ENCODE measurements around the gene EMP3.

The EMP3 gene

GRCh38 chr19:48373567-48373966, 48.2 kb downstream of the EMP3 start:
- Histone ChIP-seq H3K4me3 (replicated peaks; ENCODE audit: low read depth, low read length) (no peak overlapping the region), H3K27me3 (replicated peaks; ENCODE audit: control insufficient read depth, insufficient read depth, low read length) (no peaks in the 10 kb centered on the region; the same call in 1 of the 2 replicates), H3K36me3 (ENCODE audit: control insufficient read depth, insufficient read depth, low read length) (no peaks in the 10 kb centered on the region)
- DNase-seq (ENCODE audit: extremely low read depth, insufficient read length), result no peak
- TF ChIP-seq, protein P1, sequence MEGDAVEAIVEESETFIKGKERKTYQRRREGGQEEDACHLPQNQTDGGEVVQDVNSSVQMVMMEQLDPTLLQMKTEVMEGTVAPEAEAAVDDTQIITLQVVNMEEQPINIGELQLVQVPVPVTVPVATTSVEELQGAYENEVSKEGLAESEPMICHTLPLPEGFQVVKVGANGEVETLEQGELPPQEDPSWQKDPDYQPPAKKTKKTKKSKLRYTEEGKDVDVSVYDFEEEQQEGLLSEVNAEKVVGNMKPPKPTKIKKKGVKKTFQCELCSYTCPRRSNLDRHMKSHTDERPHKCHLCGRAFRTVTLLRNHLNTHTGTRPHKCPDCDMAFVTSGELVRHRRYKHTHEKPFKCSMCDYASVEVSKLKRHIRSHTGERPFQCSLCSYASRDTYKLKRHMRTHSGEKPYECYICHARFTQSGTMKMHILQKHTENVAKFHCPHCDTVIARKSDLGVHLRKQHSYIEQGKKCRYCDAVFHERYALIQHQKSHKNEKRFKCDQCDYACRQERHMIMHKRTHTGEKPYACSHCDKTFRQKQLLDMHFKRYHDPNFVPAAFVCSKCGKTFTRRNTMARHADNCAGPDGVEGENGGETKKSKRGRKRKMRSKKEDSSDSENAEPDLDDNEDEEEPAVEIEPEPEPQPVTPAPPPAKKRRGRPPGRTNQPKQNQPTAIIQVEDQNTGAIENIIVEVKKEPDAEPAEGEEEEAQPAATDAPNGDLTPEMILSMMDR (IDR thresholded peaks at IDR 0.05; ENCODE audit: insufficient read depth, low read length, poor library complexity, severe bottlenecking), result no peak

DNA sequence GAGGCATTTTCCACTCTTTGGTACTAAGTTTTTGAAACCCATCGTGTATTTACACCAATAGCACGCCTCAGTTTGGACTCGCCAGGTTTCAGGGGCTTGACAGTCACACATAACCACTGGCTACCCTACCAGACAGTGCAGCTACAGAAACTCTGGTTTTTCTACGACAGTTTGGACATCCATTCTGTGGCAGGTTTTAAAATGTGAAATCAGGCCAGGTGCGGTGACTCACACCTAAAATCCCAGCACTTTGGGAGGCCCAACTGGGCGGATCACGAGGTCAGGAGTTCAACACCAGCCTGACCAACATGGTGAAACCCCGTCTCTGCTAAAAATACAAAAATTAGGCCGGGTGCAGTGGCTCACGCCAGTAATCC, 52.8 kb downstream of the EMP3 start:
- TF ChIP-seq, protein P1 (IDR thresholded peaks at IDR 0.05; ENCODE audit: insufficient read depth, low read length, poor library complexity, severe bottlenecking), result no peak
- H3K36me3 ChIP-seq (ENCODE audit: control insufficient read depth, insufficient read depth, low read length), result peaks cover 5% of the 10 kb centered on the region

DNA sequence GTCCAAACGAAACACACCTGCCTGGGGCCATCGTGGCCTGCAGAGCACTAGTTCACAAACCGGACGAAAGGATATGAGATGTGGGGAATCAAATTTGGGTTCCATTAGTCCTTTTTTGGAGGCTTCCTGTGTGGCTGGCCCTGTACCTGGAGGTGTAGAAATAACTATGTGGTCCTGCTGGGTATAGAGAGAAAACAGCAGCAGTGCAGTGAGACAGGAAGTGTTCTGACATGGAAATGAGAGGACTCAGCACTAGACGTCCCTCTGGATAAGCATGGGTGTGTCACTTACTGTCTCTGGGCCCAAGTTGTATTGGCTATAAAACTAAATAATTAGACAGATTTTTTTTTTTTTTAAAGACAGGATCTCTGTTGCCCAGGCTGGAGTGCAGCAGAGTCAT, 53.7 kb downstream of the EMP3 start:
- peaks cover 6% of the 10 kb centered on the region for H3K36me3 ChIP-seq (ENCODE audit: control insufficient read depth, insufficient read depth, low read length)
- TF ChIP-seq, protein P1 (IDR thresholded peaks at IDR 0.05; ENCODE audit: insufficient read depth, low read length, poor library complexity, severe bottlenecking), result no peak
- no peak overlapping the region for H3K4me3 ChIP-seq (replicated peaks; ENCODE audit: low read depth, low read length)
- no peak for DNase-seq (ENCODE audit: extremely low read depth, insufficient read length)
- H3K27me3 ChIP-seq (replicated peaks; ENCODE audit: control insufficient read depth, insufficient read depth, low read length), result no peaks in the 10 kb centered on the region; the same call in 1 of the 2 replicates

More for the DNA sequence above, 52.8 kb downstream of the EMP3 start:
- no peaks in the 10 kb centered on the region; the same call in 1 of the 2 replicates for H3K27me3 ChIP-seq (replicated peaks; ENCODE audit: control insufficient read depth, insufficient read depth, low read length)
- H3K4me3 ChIP-seq (replicated peaks; ENCODE audit: low read depth, low read length), result no peak overlapping the region
- DNase-seq (ENCODE audit: extremely low read depth, insufficient read length), result no peak

All from GM06990 (cell line).